CD4-positive, alpha-beta T cell treated with Interleukin-6 at 100 ng/mL for 8 hours (primary cell): ENCODE measurements around the gene IFT52.

Source experiments
- DNase-seq: peaks from one replicate; pipeline ENCODE4 v3.0.0-alpha.2; 2020; ENCODE audit warnings: mixed read lengths, low spot score

IFT52 gene, protein sequence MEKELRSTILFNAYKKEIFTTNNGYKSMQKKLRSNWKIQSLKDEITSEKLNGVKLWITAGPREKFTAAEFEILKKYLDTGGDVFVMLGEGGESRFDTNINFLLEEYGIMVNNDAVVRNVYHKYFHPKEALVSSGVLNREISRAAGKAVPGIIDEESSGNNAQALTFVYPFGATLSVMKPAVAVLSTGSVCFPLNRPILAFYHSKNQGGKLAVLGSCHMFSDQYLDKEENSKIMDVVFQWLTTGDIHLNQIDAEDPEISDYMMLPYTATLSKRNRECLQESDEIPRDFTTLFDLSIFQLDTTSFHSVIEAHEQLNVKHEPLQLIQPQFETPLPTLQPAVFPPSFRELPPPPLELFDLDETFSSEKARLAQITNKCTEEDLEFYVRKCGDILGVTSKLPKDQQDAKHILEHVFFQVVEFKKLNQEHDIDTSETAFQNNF

DNA sequence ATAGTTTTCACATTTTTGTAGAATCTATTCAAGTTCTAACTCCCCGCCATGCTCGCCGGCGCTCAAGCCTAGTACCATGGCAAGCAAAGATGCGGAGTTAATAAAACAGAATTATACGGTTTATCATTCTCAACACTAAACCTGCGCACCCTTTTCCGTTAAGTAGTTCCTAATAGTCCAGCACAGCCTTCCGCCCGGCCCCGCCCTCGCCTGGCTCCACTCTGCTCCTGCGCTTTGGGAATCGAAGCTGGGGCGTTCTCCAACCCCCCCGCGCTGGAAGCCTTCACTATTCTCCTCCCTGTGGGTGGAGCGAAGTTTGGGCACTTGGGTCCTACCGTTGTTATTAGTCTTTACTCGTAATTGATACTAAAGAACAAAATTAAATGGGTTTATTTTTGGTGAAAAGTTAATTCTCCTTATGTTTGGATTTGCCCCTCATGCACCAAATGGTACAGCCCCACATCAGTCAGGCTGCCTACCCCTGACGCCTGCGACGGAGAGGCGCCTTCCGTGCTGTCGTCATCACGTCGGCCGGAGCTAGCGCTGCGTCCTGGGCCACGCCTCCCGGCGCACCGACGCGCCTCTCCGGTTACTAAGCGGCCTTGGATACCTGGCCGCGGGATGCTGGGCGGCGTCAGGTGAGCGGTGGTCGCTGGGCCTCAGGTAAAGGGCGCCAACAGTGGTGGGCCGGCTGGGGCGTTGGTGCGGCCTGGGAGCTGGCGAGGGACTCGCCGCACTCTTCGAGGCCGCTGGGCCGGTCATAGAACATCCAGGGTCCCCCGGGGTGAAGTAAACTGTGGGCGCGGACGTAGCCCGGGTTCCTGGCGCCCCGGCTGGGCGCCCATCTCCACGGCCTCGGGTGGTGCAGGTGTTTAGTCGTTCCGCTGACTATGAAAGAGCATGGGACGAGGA lies at the start of gene IFT52:
Gene IFT52 (plus strand): TSS at position 546 of the 912 bp plus-strand sequence. CDS start 3,762 bp downstream, outside the sequence.
- DNase-seq = peak; percentile 86

DNA sequence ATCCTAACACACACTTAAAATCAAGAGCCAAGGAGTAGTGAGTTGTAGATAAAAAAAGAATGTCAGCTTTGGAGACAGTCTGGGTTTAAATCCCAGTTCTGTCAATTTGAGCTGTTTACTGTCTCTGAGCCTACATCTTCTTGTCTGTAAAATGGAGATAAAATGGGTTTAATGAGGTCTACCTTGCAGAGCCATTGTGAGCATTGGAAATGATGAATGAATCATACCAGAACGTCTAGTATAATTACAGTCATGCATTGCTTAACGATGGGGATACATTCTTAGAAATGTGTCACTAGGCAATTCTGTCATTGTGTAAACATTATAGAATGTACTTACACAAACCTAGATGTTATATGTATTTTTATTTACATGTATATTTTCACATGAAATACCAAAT lies 49.5 kb upstream of the IFT52 start:
- no peak for DNase-seq

DNA sequence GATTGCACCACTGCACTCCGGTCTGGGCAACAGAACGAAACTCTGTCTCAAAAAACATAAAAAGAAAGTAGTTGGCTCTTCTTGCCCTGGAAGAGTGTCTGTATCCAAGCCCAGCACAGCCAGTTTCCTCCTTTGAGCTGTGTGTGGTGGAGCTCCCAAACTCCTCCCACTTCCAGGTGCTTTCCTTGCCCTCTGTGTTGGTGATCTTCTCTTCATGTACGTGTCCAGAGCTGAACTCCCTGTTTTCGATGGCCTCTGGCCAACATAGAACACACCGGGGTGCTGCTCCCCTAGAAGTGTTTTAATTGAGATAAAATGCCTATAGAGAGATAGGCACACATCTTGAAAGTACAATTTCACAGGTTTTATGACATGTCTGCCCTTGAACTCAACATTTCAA lies 48.6 kb upstream of the IFT52 start:
- DNase-seq = no peak

DNA sequence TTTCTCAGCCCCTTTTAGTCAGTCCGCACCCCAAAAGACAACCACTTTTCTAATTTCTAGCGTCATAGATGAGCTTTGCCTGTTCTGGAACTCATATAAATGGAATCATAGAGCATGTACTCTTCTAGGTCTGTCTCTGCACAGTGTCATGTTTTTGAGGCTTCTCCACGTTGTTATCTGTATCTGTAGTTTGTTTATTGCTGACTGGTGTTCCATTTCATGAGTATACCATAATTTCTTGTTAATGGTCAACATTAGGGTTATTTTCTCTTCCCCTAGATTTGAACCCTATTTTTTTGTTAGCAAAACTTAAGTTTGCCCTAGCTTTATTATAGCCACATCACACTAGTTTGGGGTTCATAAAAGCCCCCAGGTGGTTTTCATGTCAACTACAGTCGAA lies 48.1 kb upstream of the IFT52 start:
- no peak for DNase-seq

DNA sequence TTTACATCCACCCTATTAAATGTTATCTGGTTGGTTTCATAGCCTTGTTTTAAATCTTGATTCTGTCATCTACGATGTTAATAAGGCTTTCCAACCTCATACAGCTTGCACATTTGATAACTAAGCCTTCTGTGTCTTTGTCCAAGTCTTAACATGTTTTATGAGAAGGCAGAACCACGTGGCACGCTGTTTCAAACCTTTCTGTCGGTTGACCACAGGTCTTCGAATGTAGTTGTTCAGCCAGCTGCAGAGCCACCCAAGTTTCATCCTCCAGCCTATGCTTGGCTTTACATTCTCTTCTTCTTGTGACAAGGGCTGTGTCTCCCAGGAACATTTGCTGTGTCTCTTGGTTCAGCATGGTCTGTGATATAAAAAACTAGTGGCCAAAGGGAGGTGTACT lies 47.6 kb upstream of the IFT52 start:
- DNase-seq = no peak

DNA sequence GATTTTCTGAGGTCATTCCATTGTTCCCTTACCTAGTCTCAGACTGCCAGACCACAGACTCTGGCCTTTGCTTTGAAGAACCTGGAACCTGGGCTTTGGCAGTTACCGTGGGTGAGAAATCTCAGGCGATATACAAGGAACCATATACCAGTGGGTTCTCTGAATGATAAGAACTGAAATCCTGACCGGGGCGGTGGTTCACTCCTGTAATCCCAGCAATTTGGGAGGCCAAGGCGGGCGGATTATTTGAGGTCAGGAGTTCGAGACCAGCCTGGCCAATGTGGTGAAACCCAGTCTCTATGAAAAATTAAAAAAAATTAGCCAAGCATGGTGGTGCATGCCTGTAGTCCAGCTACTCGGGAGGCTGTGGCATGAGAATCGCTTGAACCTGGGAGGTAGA lies 46.2 kb upstream of the IFT52 start:
- no peak for DNase-seq

DNA sequence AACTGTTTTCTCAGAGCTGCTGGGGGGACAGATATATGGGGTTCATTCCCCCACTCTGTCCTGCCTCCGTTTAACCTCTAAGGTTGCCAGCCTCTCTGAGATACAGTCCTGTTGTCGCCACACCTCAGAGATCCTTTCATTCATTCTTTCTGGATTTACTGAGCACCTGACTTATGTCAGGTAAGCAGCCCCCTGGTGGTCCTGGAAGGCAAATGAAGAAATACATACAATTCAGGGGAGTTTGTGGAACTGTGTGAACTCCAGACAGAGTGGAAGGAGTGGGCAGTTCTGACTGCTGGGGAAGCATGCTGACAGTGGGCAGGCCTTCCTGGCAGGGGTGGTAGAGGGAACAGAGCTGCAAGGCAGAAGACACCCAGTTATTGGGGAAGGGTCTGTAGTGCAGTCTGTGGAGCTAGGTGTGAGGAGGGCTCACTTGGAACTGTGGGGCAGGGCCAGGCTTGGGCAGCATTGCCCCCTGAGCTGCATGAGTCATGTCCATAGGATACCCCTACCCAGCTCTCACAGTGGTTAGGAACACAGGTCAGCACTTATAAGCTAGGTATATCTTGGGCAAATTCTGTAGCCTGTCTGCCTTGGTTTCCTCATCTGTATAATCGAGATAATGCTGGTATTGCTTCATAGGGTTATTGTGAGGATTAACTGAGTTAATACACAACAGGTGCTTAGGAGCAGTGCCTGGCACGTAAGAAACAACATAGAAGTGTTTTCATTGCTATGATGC lies 44.7 kb upstream of the IFT52 start:
- no peak for DNase-seq

DNA sequence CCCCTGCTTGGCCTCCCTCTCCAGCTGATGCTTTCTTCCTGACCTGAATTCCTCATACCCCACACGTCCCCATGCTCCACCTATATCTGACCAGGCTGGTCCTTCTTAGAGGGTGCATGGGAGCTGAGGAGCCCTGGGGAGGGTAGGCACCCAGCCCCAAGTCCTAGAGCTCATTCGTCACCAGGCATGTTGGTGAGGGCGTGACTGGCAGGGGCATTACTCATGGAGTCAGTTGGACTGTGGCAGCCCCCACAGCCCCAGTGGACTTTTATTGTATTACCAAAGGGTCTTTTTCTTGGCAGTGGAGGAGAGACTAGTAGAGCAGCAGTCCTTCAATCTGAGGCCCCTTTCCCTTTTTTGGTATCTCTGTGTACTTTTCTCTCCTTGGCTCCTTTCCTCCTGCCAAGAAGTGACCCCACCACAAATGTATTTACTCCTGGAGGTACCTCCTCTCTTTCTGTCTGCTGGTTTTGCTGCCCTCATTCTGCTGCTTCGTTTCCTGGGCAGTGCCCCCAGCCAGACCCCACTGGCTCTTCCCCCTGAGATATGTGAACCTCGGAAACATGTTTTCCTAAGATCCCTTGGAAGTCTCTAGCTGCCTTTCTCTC lies 42.4 kb upstream of the IFT52 start:
- no peak for DNase-seq

DNA sequence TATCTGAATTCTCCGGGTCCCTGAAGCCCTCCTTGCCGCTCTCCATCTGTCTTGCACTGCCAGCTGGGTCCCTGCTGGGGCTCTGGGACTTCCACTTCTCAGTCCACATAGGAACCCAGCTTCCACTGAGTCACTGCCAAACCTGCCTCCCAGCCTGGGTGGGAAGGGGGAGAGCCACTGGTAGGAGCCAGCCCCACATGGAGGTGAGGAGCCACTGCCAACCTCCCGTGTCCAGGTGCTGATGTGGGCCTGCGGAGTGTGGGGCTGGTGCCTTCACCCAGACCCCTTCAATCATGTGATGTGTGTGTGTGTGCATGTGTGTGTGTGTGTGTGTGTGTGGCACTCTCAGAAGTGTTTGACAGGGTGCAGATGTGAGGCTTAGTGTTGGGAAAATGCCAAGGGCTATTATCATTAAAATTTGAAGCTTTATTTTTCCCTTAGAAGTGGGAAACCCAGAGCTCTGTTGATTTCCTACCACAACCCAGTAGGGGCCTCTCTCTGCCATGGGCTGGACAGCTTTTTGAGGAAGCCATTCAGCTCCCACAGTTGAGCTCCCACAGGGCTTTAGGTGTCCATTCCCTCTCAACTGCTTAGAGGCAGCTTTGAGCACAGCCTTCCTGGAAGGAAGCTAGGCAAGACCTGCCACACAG lies 41.2 kb upstream of the IFT52 start:
- no peak for DNase-seq

DNA sequence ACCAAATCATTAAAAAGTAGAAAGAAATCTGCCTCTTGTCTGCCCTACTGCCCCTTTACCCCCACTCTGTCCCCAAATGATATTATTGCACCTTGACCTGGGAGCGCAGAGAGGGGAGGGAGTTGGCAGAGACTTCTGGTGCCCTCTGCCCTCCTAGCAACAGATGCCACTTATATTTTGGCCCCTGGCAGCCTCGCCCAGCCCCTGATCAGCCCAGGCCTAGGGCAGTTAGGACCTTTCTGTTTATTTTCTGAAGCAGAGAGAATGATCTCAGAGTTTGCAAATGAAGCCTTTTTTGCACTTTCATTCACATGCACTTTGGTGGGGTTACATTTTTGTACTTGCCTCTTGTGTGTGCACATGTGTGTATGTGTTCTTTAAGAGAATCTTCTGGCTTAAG lies 40.3 kb upstream of the IFT52 start:
- no peak for DNase-seq

DNA sequence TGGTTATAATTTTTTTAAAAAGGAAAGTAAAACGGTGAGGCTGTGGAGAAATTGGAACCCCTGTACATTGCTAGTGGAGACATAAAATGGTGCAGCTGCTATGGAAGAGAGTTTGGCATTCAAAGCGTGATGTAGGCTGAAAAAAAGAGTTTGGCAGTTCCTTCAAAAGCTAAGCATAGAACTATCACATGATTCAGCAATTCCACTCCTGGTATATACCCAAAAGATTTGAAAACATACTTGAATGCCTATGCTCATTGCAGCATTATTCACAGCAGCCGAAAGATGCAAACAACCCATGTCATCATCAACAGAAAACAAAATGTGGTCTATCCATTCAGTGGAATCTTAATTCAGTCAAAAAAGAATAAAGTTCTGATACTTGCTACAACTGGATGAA lies 36.4 kb upstream of the IFT52 start:
- no peak for DNase-seq

DNA sequence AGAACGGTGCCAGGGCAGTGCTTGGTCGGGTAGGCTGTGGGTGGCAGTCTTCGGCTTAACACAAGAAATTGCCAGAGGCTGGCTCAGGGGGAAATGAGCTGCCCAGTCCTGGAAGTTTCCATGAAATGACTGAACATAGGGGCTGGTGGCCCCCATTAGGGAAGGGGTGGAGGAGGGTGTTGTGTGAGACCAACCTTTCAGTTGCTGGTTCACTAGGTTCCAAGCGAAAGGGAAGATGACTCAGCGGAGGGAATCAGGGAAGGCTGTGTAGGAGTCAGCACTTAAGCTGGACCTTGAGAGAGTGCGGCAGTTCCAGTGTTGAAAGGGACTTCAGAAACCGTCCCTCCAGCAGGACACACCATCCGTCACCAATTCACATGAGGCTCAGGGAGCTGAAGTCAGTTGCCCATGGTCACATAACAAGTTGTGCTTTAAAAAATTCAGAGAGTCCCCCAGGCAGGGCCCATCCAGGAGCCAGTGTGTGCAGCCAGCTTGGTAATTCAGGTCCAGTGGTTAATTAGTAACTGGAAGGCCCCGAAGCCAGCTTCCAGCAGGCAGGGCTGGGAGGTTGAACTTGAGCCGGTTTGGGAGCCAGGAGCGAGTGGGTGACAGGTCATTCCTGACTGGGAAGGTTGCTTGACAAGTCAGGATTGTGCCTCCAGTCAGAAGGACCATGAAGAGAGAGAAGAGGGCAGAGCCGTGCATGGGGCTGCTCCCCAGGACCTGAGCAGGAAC lies 32.2 kb upstream of the IFT52 start, which contains the start of gene SGK2:
Gene SGK2 (plus strand): TSS at position 616 of the 735 bp plus-strand sequence. CDS start 7,469 bp downstream, outside the sequence.
- no peak for DNase-seq

DNA sequence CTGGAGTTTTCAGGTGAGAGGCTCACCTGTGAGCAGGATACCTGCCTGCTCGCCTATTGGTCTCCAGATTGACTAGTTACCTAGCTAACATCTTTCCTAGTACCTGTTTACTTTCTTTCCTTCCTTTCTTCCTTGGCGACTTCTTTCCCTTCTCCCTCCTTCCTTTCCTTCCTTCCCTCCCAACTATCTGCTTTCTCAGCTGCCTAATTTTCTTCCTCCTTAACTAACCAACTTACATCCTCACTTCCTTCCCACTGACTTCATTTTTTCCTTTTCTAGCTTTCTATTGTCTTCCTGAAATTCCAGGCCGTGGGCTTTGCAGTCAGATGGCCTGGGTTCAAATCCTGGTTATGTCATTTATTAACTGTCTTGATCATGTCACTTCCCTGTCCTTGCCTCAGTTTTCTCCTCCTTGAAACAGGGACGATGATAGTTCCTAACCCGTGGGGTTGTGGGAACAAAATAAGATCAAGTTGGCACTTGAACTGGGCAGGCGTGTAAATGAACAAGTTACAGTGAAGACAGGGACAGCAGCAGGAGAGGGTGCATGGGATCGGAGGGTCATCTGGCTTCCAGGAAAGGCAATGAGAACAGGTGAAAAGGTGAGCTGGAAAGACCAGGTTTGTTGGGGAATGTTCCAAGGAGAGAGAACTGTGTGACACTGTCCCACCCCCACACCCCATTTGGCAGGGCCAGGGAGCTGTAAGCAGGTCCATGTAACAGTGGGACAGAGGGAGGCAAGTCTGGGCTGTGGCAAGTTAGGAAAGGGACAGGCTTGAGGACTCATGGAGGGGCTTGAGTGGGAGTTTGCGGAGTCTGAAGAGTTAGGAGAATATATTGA lies 31.4 kb upstream of the IFT52 start:
- no peak for DNase-seq

DNA sequence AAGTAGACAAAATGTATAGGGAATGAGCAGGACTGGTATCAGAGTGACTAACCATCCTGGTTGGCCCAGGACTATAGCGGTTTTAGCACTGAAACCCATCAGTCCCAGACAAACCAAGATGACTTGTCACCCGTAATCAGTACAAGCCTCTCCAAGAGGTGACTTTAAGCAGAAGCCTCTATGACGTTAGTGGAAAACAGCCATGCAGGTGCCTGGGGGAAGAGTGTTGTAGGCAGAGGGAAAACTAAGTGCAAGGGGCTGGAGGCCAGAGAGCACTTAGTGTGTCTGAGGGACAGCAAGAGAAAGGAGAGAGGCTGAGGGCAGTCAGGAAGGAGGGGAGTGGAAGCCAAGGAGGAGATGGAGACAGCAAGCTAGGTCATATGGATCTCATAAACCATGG lies 29.8 kb upstream of the IFT52 start:
- no peak for DNase-seq

DNA sequence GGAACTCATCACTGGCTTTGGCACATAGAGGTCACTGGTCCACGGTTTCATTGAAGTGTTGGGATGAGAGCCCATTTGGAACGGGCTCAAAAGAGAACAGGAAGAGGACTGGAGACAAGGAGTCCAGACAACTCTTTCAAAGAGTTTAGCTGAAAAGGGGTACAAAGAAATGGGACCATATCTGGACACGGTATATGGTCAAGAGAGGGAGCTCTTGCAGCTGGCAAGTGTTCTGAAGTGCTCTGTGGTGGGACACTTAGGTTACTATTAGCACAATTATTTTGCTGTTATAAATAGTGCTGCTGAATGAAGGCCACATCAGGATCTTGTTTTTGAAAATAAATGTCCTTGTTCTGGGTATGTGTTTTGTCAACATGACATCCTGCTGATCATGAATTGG lies 27.3 kb upstream of the IFT52 start:
- DNase-seq = no peak

DNA sequence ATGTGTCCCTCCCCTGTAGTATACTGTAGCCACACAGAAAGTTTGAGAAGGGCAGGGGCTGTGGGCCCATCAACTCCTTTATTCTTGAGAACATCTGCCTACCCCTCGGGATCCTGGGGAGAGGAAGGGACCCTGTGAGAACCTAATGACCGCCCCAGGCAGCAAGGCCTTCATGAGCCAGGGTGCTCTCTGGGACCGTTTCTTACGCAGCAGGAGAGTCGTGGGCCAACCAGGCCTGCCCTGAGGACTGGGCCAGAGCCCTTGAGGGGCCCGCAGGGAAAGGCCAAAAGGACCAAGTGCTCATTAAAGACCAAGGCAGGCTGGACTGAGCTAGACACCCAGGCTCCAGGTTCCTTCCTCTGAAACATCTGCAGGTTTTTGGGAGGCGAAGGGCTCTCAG lies 26.7 kb upstream of the IFT52 start:
- DNase-seq = no peak

DNA sequence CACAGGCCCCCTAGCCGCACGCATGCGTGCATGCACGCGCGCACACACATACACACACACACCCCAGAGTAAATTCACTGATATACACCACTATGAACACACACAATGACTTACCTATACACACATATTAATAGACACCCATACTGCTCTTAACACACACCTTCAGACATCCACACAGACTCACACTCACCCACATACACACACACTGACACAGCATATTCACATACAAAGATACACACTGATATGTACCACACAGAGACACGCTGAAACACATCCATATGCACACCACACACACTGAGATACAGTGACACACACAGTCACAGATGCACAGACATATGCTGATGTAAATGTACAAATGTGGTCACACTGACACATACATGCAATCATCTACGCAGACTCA lies 26.3 kb upstream of the IFT52 start:
- DNase-seq = no peak

DNA sequence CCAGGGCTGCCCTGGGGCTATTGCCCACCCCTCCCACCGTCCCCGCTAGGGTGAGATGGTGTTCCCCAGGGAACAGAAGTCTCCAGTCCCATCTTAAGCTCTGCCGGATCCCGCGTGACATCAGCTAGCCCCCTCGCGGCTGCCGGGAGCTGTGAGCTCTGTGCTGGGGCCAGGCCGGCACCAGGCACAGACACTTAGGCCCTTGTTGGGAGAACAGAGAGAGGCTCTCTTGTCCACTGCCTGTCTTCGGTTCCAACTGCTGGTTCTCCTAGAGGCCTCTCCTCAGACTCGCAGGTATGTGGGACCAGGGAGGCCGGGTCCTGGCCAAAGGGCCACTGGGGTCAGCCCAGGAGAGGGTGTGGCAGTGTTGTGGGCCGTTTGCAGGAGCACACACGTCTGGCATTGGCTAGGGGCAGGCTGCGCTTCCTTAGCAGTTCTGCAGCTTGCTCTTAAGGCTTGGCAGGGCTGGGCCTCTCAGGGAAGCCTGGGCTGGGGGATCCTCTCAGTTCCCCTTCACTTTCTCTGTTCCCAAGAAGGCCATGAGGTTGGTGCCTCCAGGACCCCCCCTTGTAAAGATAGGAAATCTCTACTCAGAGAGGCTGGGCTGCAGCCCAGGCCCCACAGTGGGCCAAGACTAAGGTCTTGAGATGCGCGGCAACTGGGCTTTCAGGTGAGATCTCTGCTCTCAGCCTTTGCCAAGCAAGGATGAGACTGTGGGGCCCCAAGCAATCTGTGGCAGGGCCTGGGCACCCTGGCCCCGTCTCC lies 25.6 kb upstream of the IFT52 start:
- no peak for DNase-seq

DNA sequence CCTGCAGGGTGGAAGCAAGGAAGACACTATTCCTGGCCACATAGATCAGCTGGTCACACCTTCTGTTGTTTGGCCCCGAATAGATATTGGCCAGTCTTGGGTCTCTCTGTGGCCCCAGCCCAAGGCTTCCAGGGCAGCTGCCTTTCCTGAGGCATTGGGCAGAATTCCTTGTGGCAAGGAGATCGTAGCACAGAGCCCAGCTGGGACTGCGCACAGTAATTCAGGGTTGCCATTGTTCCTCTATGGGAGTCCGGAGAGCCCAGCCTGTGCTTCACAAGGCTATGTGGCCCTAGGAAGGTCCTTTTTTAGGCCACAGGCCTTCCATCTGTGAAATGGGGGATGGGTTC lies 25.0 kb upstream of the IFT52 start:
- DNase-seq = no peak
